Cardiac muscle cell (in vitro differentiated cells and primary cell): ENCODE results near the gene SLC8A3. TPM values are rescaled to one million over a fixed set of nuclear protein-coding genes. Genes with fewer than 3 reads are reported as not detected.

Experiments used
- DNase-seq, 2 donors: peaks; one replicate each; pipeline versions ENCODE4 v3.0.0 to v3.0.0-alpha.2; 2010 to 2017; ENCODE audit warnings: low read depth in 1 of 2, low spot score in 1 of 2
- H3K27ac ChIP-seq: fragments of 200-600 bp; sonication (generic); 2 replicates; pipeline ENCODE4 v1.5.1; 2016
- H3K27me3 ChIP-seq: fragments of 200-600 bp; sonication (generic); 2 replicates; pipeline ENCODE4 v1.6.0; 2016; ENCODE audit warnings: control low read depth
- H3K36me3 ChIP-seq: fragments of 200-600 bp; sonication (generic); 2 replicates; pipeline ENCODE4 v1.5.1; 2016; ENCODE audit warnings: control low read depth
- H3K4me1 ChIP-seq: fragments of 200-600 bp; sonication (generic); 2 replicates; pipeline ENCODE4 v1.8.1; 2017; ENCODE audit warnings: low read depth, mild to moderate bottlenecking, mixed run types
- H3K4me3 ChIP-seq: fragments of 200-600 bp; sonication (generic); 2 replicates; pipeline ENCODE4 v1.5.1; 2016; ENCODE audit warnings: mild to moderate bottlenecking
- H3K9me3 ChIP-seq: fragments of 200-600 bp; sonication (generic); 2 replicates; pipeline ENCODE4 v1.5.1; 2017; ENCODE audit warnings: low read depth, mild to moderate bottlenecking, control low read depth
- CTCF ChIP-seq: IDR thresholded peaks from 2 replicates; pipeline ENCODE4 v1.5.1; 2012; ENCODE audit warnings: low read depth, mild to moderate bottlenecking, low read length
- polyA plus RNA-seq: library from polyadenylated mRNA; unstranded; fragments of >200 nt; fragmentation: Nextera tagmentation; extraction: Ambion mirVana; gene quantifications from 2 replicates; pipeline ENCODE4 v1.2.1, GENCODE V29; 2016
- total RNA-seq: library from RNA; depleted of rRNA; stranded (reverse); fragments of >200 nt; gene quantifications from 2 replicates; pipeline ENCODE4 v1.2.3, GENCODE V29; 2016

Gene SLC8A3
- total and polyA plus RNA-seq, 2 experiments from 2014 or later, result 0.09 to 1.0 TPM

GRCh38 chr14:70029296-70030132, 159.2 kb downstream of the SLC8A3 start:
- no peak overlapping the region for H3K4me3 ChIP-seq
- H3K9me3 ChIP-seq, result no peaks in the 10 kb centered on the region
- H3K36me3 ChIP-seq, result no peaks in the 10 kb centered on the region
- no peak overlapping the region for H3K27ac ChIP-seq
- H3K4me1 ChIP-seq, result no peaks in the 10 kb centered on the region
- no peak for TF ChIP-seq CTCF
- no peak for DNase-seq
- no peaks in the 10 kb centered on the region for H3K27me3 ChIP-seq

- H3K36me3 ChIP-seq, result no peaks in the 10 kb centered on the region
- no peaks in the 10 kb centered on the region for H3K9me3 ChIP-seq
- H3K27ac ChIP-seq, result no peak overlapping the region
- TF ChIP-seq CTCF, result peak; percentile 97
- no peak overlapping the region for H3K4me3 ChIP-seq
- DNase-seq, result peak; percentile 64 to 82
- no peaks in the 10 kb centered on the region for H3K27me3 ChIP-seq
- H3K4me1 ChIP-seq, result no peaks in the 10 kb centered on the region
These were observed 160.8 kb downstream of the SLC8A3 start for GRCh38 chr14:70027785-70028428.

GRCh38 chr14:70023871-70024270, 164.9 kb downstream of the SLC8A3 start:
- H3K4me1 ChIP-seq, result no peaks in the 10 kb centered on the region
- H3K27ac ChIP-seq, result no peak overlapping the region
- H3K4me3 ChIP-seq, result no peak overlapping the region
- no peak for TF ChIP-seq CTCF
- no peaks in the 10 kb centered on the region for H3K9me3 ChIP-seq
- no peaks in the 10 kb centered on the region for H3K27me3 ChIP-seq
- no peaks in the 10 kb centered on the region for H3K36me3 ChIP-seq
- DNase-seq, result no peak

DNA sequence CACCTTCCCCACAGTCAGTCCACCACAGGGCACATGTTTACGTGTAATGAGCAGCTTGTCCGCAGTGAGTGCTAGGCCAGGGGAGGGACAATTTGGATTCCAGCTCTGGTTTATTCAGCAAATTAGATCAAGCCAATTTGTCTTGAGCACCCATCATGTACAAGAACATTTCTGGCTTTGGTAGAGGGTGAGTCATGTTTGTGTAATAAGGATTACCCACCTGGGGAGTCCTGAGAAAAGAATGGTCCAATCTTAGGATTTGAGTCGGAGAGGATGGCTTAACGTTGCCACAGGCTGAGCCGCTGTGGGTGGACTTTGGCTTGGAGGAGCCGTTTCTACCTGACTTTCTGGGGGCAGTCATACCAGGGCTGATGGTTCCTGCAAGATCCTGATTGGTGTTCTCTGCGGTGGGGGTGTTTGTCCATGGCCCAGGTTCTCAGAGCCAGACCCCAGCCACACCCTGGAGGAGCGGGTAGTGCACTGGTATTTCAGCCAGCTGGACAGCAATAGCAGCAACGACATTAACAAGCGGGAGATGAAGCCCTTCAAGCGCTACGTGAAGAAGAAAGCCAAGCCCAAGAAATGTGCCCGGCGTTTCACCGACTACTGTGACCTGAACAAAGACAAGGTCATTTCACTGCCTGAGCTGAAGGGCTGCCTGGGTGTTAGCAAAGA, 165.8 kb downstream of the SLC8A3 start:
- Histone ChIP-seq H3K9me3 (no peaks in the 10 kb centered on the region), H3K4me1 (peaks cover 6% of the 10 kb centered on the region), H3K36me3 (no peaks in the 10 kb centered on the region), H3K27me3 (no peaks in the 10 kb centered on the region), H3K4me3 (no peak overlapping the region), H3K27ac (no peak overlapping the region)
- no peak for TF ChIP-seq CTCF
- DNase-seq, result no peak

GRCh38 chr14:70021548-70022220, 167.1 kb downstream of the SLC8A3 start:
- Histone ChIP-seq H3K36me3 (no peaks in the 10 kb centered on the region), H3K27me3 (no peaks in the 10 kb centered on the region)
- no peak for TF ChIP-seq CTCF

More at GRCh38 chr14:70021548-70022220, 167.1 kb downstream of the SLC8A3 start:
- Histone ChIP-seq H3K4me3 (no peak overlapping the region), H3K4me1 (peaks cover 6% of the 10 kb centered on the region), H3K9me3 (no peaks in the 10 kb centered on the region), H3K27ac (no peak overlapping the region)
- no peak for DNase-seq
